Posterior cingulate gyrus (tissue), 11 donors: ENCODE results near the gene INKA2.
"Not testable (repeated sequence)": the region's sequence is repeated elsewhere in the genome, so short reads cannot be mapped to it uniquely, and the experiment has no call there.

Experiments
- DNase-seq, 10 donors: peaks; one replicate each; pipeline versions ENCODE4 v3.0.0 to v3.0.0-alpha.2; 2020 to 2021; ENCODE audit warnings: mixed read lengths in 3 of 10
- intact Hi-C: fragments of 100-400 bp; cut with DNase I; formaldehyde crosslinking; loops from one replicate; pipeline ENCODE4 v1.15.1; 2023

The INKA2 gene

DNA sequence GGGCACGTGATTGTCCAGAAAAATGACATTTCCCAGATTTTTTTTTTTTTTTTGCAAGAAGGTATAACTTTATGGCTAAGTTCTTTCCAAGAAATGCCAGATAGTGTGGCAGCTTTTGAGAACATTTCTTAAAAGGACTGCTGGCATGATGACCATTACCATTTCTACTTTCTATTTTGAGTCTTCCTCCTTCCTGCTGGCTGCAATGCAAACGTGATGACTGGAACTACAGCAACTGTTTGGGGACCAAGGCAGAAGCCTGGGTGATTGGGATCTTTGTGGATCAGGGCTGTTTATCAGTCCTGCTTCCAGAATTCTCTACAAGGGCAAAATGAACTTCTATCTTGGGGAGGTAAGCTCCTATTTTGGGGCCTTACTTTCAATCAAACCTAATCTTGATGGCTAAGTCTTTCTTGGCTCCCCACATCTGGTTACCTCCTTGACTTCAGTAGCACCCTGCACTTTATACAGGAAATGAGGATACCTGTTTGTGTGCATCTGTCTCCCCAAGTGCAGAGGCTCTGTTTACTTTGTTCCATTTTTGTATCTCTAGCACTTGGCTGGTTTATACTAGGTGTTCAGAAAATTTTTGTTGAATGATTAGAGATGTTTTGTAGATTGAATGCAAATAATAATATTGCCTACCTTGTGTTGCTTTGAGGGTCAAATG lies 12.8 kb upstream of the INKA2 start:
- no peak for DNase-seq
- intact Hi-C loops: no loop called here

DNA sequence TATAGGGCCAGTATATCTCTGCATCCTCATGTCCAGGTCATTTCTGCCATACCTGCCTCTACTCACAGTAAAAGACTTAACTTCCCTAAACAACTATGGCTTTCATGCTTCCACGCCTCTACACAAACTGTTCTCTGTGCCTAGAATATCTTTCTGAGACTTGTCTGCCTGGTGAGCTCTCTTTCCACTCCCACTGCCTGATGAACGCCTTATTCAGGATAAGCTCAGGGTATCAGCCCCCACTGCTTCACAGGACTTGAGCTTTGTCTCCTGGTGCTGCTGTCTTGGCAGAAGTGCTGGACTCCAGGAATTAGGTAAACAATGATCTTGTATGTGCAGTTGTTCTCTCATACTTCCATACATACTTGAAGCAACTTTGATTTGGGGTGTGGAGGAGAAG lies 11.7 kb upstream of the INKA2 start:
- intact Hi-C loops: no loop called here

DNA sequence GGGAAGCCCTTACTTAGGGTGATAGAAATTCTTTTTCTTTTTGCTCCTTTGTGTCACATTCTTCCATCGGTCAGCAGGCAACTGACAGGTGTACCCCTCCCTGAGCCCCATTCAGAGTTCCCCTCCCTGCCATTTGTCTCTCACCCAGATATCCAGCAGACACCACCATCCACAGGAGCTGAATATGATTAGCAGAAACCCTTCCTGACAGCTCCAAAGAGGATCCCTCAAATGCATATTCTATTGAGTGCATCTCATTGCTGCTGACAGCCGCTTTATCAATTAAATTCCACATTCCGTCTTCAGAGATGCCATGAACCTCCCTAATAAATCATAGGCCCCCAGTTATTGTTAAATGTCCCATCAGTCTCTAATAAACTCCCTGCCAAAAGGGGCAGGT lies 10.4 kb upstream of the INKA2 start:
- DNase-seq: no peak
- intact Hi-C loops: no loop called here

More for the DNA sequence above, 11.7 kb upstream of the INKA2 start:
- no peak for DNase-seq

DNA sequence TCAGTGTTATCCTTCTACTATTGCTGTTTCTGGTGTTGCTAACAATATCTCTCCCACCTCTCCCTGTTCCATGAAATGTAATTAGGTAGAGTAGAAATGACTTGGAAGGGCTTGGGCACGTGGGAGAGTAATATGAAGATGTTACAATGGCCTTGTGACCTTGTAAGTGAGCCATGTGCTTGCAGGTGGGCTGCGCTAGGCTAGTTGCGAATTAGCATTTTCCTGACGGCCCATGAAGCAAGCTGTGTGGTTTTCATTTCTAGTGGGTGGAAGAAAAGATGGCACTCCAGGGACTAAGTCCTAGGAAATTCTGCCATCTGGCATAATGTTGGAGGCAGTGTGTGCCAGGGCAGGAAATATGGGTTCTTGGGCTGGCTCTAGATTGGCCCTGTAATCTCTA lies 8.8 kb upstream of the INKA2 start:
- intact Hi-C loops: no loop called here
- DNase-seq: no peak

DNA sequence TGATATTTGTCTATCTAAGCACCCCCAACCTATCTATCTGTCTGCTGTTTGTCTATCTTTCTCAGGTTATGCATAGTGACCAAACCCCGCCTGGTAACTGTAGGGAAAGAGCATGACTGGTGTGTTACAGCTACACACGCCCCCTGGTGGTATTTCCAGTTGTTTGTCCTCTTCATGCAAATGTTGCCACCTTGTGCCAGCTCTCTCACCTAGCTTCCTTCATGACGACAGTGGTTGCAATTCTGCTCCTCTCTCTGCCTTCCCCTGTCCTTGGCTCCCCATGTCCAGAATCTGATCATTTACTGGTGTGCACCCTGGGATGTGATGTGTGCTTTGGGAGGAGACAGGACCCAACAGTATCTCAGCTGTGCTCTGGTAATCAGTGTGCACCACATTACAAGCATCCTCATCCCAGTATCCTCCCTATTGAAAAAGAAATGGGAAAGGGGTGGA lies 8.1 kb upstream of the INKA2 start:
- intact Hi-C loops: no loop called here
- no peak for DNase-seq

DNA sequence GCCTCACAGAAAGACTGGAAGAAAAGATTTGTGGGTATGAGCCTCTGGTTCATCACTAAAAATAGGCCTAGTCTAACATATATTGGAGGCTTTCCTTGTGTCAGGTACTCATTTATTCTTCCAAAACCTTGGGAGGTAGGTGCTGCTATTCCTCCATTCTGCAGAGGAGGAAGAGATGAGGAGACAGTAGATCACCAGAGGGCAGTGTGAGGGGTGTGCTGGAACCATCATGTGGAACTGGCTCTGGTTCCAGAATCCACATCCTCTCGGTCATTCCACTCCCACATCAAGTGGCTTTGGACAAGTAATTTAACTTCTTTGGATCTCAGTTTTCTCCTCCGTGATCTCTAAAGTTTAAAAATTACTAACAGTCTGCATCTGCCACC lies 7.4 kb upstream of the INKA2 start:
- DNase-seq: no peak
- intact Hi-C loops: no loop called here

DNA sequence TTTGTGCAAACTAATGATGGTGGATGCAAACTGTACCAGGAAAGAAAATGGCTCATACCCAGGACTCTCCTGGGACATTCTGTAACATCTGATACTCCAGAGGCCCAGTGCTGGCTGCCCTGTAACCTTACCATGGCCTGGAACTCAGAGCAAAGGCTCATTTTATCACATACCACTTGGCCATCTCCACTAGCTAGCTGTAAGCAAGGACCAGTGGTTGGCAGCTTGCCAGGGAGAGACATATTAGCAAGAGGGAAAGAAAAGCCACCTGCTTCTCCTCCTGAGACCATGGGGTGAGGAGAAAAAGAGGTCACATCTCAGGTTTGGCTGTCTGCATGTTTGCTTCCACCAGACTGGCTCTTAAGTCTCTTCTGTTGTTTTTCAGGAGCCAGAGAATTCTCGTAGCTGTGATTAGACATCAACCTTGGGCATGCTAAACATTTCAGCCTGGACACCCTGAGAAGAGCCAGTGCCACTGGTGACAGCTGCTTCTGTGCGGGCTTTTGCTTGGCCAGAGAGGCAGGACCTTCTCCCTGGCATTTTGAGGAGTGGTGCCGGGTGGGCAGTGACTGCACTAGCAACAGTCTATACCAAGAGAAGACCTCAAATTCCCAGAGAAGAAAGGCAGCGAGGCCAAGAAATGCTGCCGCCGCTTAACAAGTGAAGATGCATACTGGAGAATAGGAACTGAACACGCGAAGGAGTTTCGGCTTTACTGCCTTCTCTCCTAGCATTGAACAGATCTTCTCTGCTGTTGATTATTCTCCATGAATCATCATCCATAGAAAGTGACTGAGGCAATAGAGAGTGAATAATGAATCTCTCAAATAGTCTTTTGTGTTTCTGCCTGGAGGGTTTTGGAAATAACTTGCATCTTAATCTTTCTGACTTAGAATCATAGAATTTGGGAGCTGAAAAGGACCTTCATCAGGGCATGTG lies 6.7 kb upstream of the INKA2 start:
- DNase-seq: no peak
- intact Hi-C loops: no loop called here

DNA sequence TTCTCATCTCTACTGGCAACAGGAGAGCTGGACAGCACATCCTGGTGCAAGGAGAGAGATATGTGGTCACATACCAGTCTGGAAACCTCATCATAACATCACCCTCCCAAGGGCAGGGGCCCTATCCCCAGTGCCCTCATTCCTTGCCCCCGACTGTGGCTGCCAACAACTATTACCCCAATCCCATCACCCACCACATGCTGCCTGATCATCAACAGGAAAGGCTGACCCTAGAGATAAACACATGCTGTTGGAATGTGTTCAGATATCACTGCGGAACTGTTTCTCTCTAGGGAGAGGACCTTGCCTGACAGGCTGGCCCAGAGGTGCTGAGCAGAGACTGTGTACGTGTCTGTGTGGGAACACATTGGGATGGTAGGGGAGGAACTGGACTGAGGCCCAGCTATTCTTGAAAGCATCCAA lies 4.5 kb upstream of the INKA2 start:
- no peak for DNase-seq
- intact Hi-C loops: no loop called here

DNA sequence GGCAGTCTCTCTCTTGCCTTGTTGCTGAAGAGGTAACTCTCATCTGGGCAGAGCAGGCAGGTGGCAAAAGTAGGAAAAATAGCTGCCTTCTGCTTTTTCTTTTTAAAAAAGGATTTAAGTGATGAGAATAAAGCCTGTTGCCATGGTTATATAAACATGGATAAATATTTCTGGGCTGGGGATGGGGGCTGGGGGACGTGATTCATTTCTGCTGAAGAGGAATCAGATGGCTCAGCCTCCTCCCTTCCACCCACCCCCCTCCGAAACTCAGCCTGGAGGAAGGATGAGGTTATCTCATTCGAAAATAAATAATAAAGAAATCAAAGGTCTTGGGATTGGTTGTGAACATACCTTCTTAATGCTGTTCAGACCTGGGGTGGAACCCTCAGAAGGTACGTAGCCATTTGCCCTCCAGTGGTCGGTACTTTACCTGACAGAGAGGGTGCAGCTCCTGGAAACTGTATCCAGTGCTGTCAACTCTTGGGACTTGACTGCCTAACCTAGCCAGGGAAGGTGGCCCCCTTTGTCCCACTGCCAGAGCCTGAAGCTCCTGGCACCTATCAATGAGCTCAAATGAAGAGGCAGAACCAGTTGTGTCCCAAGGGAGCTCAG lies 3.8 kb upstream of the INKA2 start:
- intact Hi-C loops: no loop called here
- DNase-seq: no peak

DNA sequence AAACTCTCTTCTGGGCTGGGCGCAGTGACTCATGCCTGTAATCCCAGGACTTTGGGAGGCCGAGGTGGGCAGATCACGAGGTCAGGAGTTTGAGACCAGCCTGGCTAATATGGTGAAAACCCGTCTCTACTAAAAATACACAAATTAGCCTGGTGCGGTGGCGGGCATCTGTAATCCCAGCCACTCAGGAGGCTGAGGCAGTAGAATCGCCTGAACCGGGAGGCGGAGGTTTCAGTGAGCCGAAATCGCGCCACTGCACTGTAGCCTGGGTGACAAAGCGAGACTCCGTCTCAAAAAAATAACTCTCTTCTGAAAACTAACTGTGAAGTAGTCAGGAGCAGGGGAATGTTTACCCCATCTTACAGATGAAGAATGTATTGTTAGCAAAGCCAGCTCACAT lies 3.1 kb upstream of the INKA2 start:
- intact Hi-C loops, DNase-seq: not testable (repeated sequence)

DNA sequence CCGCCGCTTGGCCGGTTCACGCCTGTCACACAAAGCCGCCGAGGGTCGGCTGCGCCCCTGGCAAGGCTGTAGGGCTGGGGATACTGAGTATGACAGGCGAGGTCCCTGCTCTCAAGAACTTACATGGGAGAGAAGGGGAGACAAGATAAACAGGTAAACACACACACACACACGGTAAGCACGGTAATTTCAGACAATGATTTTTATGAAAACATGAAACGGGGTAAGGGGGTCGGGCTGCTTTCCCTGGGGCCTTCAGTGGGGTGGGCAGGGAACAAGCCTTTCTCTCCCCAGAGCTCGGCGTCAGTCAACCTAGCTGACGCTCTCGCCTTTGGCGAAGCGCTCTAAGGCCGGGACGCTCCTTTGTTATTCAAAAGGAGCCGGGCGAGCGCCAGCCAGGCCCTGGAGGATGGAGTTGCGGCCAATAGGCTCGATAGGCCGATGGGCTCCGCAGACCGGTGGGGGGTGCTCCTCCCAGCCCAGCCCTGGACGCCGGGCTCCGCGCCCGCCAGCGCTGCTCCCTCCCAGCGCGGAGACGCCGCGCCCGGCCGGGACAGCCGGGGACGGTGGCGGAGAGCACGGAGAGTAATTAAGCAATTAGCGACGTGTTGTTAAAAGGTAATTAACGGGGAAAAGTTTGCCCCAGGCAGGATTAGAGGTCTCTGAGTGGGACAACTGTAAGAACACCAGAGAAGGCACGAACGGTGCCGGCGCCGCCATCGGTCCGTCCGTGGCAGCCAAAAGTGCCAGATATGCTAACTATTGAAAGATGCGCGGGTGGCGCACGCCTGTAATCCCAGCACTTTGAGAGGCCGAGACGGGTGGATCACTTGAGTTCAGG lies 950 bp upstream of the INKA2 start:
- peak in 8 of 10 donors; percentile 56 to 95 (median 70) for DNase-seq
- intact Hi-C loops: no loop called here

DNA sequence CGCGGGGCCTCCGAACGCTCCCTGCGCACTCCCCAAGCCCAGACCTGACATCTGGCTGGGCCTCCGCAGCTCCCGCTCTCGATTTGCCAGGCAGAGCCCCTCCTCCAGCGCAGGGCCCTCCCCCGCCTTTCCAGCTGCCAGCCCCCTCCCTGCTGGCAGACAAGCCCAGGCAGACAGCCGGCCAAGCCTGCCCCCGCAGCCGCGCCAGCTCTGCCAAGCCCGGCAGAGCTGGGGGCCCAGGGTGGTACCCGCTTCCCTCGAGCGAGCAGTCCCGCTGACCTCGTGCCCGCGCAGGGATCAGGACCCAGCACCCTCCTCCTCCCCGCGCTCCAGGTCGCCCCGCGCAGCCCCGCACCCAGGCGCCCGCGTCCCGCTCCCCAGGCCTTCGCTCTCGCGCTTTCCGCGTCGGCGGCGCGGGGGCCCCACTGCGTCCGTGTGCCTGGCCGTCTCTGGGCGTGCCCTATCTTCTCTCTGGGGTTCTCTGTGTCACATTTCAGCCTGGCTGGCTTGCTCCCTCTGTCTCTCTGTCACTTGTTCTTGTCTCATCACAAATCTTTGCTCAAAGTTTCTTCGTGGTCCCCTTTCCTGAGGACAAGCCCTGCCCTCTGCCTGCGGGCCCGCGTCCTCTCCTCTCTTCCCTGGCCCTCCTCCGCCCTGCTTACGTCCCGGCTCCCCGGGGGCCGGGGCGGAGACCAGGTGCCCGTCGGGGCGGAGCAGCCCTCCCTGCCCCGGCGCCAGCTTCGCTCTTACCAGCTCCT lies 580 bp downstream of the INKA2 start:
- DNase-seq: peak; percentile 61 to 98 (median 80)
- intact Hi-C loops: loop anchor here (1.0 kb wide), 1 partner anchor 17 kb away; the partner anchor contains the start of gene DDX20

DNA sequence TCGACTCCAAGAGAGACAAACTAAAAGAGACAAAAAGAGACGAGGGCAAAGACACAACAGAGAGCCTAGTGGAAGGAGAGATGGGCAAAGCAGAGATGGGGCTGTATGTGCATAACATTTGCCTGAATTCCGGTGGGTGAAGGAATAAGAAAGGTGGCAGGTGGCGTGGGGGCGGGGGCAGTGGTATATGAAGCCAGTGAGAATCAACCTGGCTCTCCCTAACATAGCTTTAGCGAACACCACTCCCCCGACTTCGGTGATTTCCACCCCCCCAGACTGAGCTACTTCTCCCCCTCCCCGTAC lies 1.1 kb downstream of the INKA2 start:
- intact Hi-C loops: loop anchor here (1.0 kb wide), 1 partner anchor 17 kb away; the partner anchor contains the start of gene DDX20
- no peak for DNase-seq

DNA sequence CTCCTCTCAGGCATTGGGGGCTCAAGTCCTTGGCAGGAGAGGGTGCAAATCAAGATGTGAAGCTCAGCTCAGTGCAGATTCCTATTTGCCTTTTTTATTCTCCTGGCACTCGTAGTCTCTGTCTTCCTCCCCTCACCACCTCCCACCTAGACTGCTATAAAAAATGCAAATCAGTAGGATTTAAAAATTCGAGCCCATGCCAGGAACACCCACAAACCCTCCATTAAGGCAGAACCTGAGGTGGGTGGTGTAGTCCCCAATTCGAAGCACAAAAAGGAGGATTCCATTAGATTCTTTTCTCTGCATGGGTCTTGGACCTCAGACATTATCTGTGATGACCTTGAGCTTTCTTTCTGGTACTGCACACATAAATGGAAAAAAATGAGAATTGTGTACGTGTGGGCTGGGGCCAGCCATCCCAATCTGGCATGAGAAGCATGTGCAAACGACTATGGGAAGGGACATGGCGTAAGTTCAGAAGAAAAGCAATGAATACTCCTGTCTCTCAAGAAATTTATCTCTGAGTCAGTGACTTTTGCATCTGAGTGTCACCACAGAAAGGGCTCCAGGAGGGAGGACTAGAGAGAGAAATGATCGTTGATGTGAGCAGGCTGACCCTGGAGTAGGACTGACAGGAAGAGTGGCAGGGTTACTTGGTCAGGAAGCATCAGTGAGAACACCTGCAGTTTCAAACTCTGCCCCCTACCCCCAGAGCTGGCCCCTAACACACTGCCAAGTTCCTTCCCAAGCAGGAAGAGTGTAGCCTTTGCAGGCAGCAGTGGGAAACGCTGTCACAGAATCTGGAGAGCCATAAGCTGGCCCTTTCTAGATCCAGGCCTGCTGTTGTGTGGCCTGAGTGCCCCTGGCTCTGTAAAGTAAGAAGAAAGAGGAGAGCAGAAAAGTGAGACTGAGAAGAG lies 1.7 kb downstream of the INKA2 start:
- DNase-seq: no peak
- intact Hi-C loops: loop anchor here (1.0 kb wide), 1 partner anchor 18 kb away; the partner anchor contains the start of gene DDX20

DNA sequence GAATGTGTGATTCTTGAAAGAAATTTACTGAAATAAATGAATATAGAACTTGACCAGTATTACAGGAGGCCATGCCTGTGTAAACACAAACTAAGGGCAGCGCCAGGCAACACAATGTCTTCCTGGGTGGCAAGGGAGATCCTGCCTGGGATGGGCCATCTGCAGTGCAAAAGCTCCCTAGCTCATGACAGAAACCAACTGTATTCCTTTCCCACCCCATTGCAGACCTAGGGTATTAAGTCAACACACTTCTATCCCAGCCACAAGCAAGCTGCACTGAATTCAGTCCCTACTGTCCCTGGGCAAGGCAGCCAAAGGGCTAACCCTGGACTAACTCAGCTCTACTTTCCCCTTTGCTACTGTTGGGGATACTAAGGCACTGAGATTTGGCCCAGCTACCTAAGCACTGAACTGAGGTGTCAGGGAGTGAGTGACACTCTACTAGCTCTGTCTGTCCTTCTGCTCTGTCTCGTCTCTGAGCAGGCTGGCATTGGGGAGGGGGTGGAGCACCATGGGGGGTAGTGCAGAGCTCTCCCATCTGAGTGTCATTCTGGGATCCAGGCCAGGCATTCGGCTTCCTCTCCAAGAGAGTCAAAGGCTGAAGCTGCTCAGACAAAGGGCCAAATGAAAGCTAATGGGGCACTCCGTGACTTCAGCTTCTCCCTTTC lies 2.5 kb downstream of the INKA2 start:
- intact Hi-C loops: no loop called here
- DNase-seq: peak in 9 of 10 donors; percentile 56 to 95 (median 83)

DNA sequence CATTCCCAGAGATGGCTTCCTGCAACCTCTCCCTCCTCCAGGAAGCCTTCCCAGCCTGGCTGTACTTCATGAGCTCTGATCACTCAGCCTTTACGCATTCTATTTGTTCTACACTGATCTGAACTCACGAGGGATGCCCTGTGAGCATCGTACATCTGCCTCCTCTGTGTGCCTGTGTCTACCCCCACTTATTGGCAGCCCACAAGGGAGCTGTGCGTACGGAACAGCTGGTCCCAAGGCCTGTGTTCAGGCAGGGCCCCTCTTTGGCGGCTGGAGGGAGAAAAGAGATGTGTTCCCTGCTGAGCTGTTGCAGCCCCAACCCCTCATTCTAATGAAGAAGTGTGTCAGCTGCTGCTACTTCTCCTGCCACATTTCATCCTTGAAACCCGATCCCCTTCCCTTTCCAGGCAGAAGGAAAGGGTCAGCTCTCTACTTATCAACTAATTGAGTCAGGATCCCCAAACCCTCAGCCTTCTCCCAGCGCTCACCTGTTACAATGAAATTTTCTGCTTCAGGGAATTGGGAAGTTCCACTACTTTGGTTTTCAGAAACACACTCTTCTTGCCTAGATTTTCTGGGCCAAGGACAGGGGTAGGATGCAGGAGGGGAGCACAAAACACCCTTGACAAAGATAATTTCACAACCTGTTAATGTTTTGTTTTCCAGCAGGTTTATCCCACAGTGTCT lies 3.2 kb downstream of the INKA2 start:
- DNase-seq: peak in 5 of 10 donors; percentile 45 to 91 (median 75)
- intact Hi-C loops: no loop called here

DNA sequence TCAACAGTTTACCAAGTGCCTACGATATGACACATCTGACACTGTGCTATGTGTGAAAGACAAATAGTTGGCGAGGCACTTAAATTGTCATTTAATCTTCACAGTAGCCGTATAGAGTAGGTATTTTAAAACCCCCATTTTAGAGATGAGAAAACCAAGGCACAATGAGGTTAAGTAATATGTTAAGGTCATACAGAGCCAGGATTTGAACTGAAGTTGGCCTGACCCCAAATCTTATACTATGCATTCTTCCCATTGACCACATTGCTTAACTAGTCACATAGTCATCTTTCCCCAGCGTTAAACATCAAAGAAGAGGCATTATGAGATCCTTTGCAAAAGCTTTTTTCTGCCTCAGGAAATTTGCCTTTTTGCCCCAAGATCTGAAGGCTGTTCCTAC lies 3.9 kb downstream of the INKA2 start:
- intact Hi-C loops: no loop called here
- no peak for DNase-seq
